D721Med (cell line): ENCODE data around the gene TAL2.

Experiments
- DNase-seq: peaks from one replicate; pipeline ENCODE4 v3.0.0; 2011; ENCODE audit warnings: low spot score; ENCODE audit not compliant: insufficient read length
- FAIRE-seq: peaks from 2 replicates; lab custom pipeline; 2011; peaks lifted over from hg19 to GRCh38; lab: Jason Lieb, UNC
- CTCF ChIP-seq: IDR thresholded peaks from 2 replicates; pipeline ENCODE4 v1.5.1; 2012; ENCODE audit warnings: mild to moderate bottlenecking, control low read depth; ENCODE audit not compliant: insufficient read depth; ENCODE audit errors: missing control alignments

Gene TAL2

GRCh38 chr9:105694190-105694847, 32.1 kb downstream of the TAL2 start, which contains the start of gene TMEM38B:
Gene TMEM38B (plus strand): TSS chr9:105694541. CDS start chr9:105694661, 120 bp downstream.
- TF ChIP-seq CTCF, result no peak
- DNase-seq (peak; percentile 78), FAIRE-seq (no peak)

- no peak for FAIRE-seq
- DNase-seq, result no peak
- no peak for TF ChIP-seq CTCF
These were observed 32.8 kb downstream of the TAL2 start for GRCh38 chr9:105694848-105695581.

- no peak for DNase-seq
- no peak for TF ChIP-seq CTCF
- no peak for FAIRE-seq
These were observed 34.0 kb downstream of the TAL2 start for GRCh38 chr9:105696219-105696793.

- no peak for TF ChIP-seq CTCF
- no peak for FAIRE-seq
- DNase-seq, result no peak
These were observed 35.6 kb downstream of the TAL2 start for GRCh38 chr9:105697871-105698270.

GRCh38 chr9:105698348-105698870, 36.2 kb downstream of the TAL2 start:
- no peak for TF ChIP-seq CTCF
- DNase-seq (no peak), FAIRE-seq (no peak)

- FAIRE-seq, result no peak
- no peak for DNase-seq
- TF ChIP-seq CTCF, result no peak
These were observed 38.4 kb downstream of the TAL2 start for GRCh38 chr9:105700668-105701067.

- TF ChIP-seq CTCF, result no peak
- DNase-seq (no peak), FAIRE-seq (no peak)
These were observed 38.9 kb downstream of the TAL2 start for GRCh38 chr9:105701145-105701544.
